ENCODE measurements around the gene ZNF12.

The ZNF12 gene

DNA sequence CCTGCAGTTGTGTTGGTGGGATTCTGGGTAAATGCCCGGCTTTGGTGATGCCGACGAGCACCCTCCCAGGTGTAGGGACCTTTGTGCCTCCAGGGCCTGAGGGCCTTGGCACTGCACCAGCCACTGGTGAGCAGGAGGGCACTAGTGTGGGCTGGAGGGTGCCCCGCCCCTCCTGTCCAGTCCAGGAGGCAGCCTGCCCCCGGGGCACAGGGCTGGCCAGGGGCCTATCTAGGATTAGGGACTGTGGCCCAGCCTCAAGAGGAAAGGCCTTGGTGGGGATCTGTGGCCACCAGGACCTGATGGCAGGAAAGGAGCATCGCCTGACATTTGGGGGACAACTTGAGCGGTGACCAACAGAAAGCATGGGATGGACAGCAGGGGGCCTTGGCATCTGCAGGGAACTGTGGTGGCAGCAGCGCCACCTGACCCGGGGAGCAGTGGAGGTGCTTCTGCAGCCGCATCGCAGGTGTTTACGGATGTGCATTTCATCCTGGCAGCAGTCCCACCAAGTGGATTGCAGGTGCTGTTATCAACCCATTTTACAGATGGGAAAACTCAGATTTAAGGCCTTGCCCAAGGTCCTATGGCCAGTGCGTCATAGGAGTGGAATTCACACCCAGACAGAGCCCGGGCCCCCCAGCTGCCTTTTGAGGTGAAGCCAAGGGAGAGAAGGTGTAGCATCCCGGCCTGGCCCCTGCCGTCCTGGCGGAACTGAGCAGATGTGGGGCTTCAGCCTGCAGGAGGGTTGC, 58.5 kb downstream of the ZNF12 start:
- H4K8ac ChIP-seq (ENCODE audit: low read depth, low read length) = no peak overlapping the region
- H3K4me1 ChIP-seq (ENCODE audit: control insufficient read depth, low read depth, low read length) = no peaks in the 10 kb centered on the region
- H3K4me3 ChIP-seq (ENCODE audit: low read length) = no peak overlapping the region
- H4K5ac ChIP-seq (ENCODE audit: low read length) = no peak overlapping the region
- H3K56ac ChIP-seq (ENCODE audit: low read length) = no peak overlapping the region
- no peak overlapping the region for H3K23ac ChIP-seq (ENCODE audit: low read length)
- H3K4me2 ChIP-seq (ENCODE audit: low read length) = no peak overlapping the region
- H3K18ac ChIP-seq (ENCODE audit: low read length) = no peak overlapping the region
- whole genome bisulfite sequencing (ENCODE audit: extremely low coverage, insufficient coverage, low lambda C conversion rate) = no CpG with 5 or more reads among the region's 17 CpGs
- H2BK15ac ChIP-seq (replicated peaks; ENCODE audit: low read depth) = no peak overlapping the region
- H2BK120ac ChIP-seq (ENCODE audit: low read depth, low read length) = no peak overlapping the region
- no peaks in the 10 kb centered on the region for H3K79me2 ChIP-seq (ENCODE audit: control insufficient read depth, insufficient read depth, low read length)
- DNase-seq = no peak
- no peak overlapping the region for H2BK5ac ChIP-seq (ENCODE audit: low read length)
- peaks cover 4% of the 10 kb centered on the region for H3K36me3 ChIP-seq (ENCODE audit: control insufficient read depth, insufficient read depth, low read length)
- H3K9ac ChIP-seq (ENCODE audit: low read length) = no peak overlapping the region
- no peak overlapping the region for H3K4ac ChIP-seq (ENCODE audit: low read depth, low read length)
- H3K27ac ChIP-seq (ENCODE audit: low read depth, low read length) = no peak overlapping the region
- H3K27me3 ChIP-seq (ENCODE audit: insufficient read depth, low read length, poor library complexity) = no peaks in the 10 kb centered on the region
- H3K79me1 ChIP-seq (ENCODE audit: low read length) = no peaks in the 10 kb centered on the region
- H2AK5ac ChIP-seq (ENCODE audit: low read length) = no peak overlapping the region

DNA sequence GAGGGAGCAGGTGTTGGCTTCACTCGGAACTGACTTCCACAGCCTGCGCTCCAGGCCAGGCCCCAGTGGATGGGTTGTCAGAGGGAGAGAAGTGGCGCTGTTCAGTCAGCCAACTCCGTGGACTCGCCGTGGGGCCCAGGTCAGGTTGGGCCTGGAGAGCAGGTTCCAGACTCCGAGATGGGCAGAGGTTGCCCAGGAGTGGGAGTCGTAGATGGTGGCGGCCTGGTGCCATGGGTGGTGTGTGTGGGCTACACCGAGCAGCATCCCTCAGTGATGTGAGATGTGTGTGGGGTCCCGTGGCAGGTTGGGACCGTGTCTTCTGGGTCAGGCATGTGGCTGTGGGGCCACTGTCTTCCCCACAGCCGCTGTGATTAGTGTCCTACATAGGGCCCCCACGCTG, 59.2 kb downstream of the ZNF12 start:
- WGBS (ENCODE audit: extremely low coverage, insufficient coverage, low lambda C conversion rate) = no CpG with 5 or more reads among the region's 14 CpGs
- Histone ChIP-seq H3K23ac (ENCODE audit: low read length) (no peak overlapping the region), H2BK5ac (ENCODE audit: low read length) (no peak overlapping the region)

DNA sequence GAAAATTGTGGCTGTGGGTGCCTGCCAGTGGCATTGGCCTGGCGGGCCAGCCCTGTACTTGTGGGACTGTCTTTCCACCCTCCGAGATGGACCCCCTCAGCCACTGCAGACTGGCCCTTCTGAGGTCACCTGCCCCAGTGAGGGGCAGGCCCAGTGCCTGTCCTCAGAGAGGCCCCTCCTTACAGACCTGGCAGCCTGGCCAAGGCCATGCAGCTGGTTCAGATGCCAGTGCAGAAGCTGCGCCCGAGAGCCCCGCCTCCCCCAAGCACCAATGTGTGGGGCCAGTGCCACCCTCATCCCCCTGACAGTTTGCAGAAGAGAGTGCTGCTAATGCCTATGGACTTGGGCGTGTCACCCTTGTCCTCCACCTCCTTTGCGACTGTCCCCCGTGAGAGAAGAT, 59.7 kb downstream of the ZNF12 start:
- no peak overlapping the region for H3K4ac ChIP-seq (ENCODE audit: low read depth, low read length)
- no peaks in the 10 kb centered on the region for H3K36me3 ChIP-seq (ENCODE audit: control insufficient read depth, insufficient read depth, low read length)
- WGBS (ENCODE audit: extremely low coverage, insufficient coverage, low lambda C conversion rate) = no CpG with 5 or more reads among the region's 8 CpGs

More for the DNA sequence above, 59.2 kb downstream of the ZNF12 start:
- H3K18ac ChIP-seq (ENCODE audit: low read length) = no peak overlapping the region
- H2AK5ac ChIP-seq (ENCODE audit: low read length) = no peak overlapping the region
- H4K8ac ChIP-seq (ENCODE audit: low read depth, low read length) = no peak overlapping the region
- H3K79me2 ChIP-seq (ENCODE audit: control insufficient read depth, insufficient read depth, low read length) = no peaks in the 10 kb centered on the region
- no peak overlapping the region for H3K9ac ChIP-seq (ENCODE audit: low read length)
- H3K56ac ChIP-seq (ENCODE audit: low read length) = no peak overlapping the region
- H3K4me3 ChIP-seq (ENCODE audit: low read length) = no peak overlapping the region
- DNase-seq = no peak
- H3K4ac ChIP-seq (ENCODE audit: low read depth, low read length) = no peak overlapping the region
- H4K5ac ChIP-seq (ENCODE audit: low read length) = no peak overlapping the region
- no peaks in the 10 kb centered on the region for H3K79me1 ChIP-seq (ENCODE audit: low read length)
- H2BK120ac ChIP-seq (ENCODE audit: low read depth, low read length) = no peak overlapping the region
- H3K36me3 ChIP-seq (ENCODE audit: control insufficient read depth, insufficient read depth, low read length) = peaks cover 2% of the 10 kb centered on the region
- no peak overlapping the region for H3K27ac ChIP-seq (ENCODE audit: low read depth, low read length)
- no peaks in the 10 kb centered on the region for H3K27me3 ChIP-seq (ENCODE audit: insufficient read depth, low read length, poor library complexity)
- no peaks in the 10 kb centered on the region for H3K4me1 ChIP-seq (ENCODE audit: control insufficient read depth, low read depth, low read length)
- H2BK15ac ChIP-seq (replicated peaks; ENCODE audit: low read depth) = no peak overlapping the region
- H3K4me2 ChIP-seq (ENCODE audit: low read length) = no peak overlapping the region

DNA sequence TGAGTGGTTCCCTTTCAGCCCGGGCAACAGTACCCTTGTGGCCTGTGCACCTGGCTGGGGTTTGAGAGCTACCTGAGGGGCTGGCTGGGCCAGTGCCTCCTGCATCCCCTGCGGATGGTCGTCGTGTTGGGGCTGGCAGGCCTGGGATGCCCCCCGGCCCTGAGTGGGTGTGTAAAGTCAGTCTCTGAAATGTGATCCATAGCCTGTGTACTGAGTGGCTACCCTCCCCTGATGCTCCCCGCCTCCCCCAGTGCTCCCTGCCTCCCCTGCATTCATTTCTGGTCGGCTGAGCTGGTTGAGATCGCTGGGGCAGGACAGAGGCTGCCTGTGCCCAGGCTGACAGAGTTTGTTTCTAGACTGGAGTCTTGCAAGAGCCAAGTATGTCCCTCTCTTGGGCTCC, 60.3 kb downstream of the ZNF12 start:
- Histone ChIP-seq H3K27ac (ENCODE audit: low read depth, low read length) (no peak overlapping the region), H2BK120ac (ENCODE audit: low read depth, low read length) (no peak overlapping the region), H3K4ac (ENCODE audit: low read depth, low read length) (no peak overlapping the region), H3K9ac (ENCODE audit: low read length) (no peak overlapping the region), H4K5ac (ENCODE audit: low read length) (no peak overlapping the region), H3K36me3 (ENCODE audit: control insufficient read depth, insufficient read depth, low read length) (no peaks in the 10 kb centered on the region), H3K4me3 (ENCODE audit: low read length) (no peak overlapping the region), H3K4me1 (ENCODE audit: control insufficient read depth, low read depth, low read length) (no peaks in the 10 kb centered on the region), H3K23ac (ENCODE audit: low read length) (no peak overlapping the region), H3K79me2 (ENCODE audit: control insufficient read depth, insufficient read depth, low read length) (no peaks in the 10 kb centered on the region), H2BK5ac (ENCODE audit: low read length) (no peak overlapping the region), H3K27me3 (ENCODE audit: insufficient read depth, low read length, poor library complexity) (no peaks in the 10 kb centered on the region), H2AK5ac (ENCODE audit: low read length) (no peak overlapping the region), H4K8ac (ENCODE audit: low read depth, low read length) (no peak overlapping the region), H3K18ac (ENCODE audit: low read length) (no peak overlapping the region), H3K56ac (ENCODE audit: low read length) (no peak overlapping the region), H2BK15ac (replicated peaks; ENCODE audit: low read depth) (no peak overlapping the region), H3K79me1 (ENCODE audit: low read length) (peaks cover 2% of the 10 kb centered on the region), H3K4me2 (ENCODE audit: low read length) (no peak overlapping the region)
- DNase-seq = no peak
- no CpG with 5 or more reads among the region's 8 CpGs for WGBS (ENCODE audit: extremely low coverage, insufficient coverage, low lambda C conversion rate)

More for the DNA sequence above, 59.7 kb downstream of the ZNF12 start:
- Histone ChIP-seq H3K18ac (ENCODE audit: low read length) (no peak overlapping the region), H2AK5ac (ENCODE audit: low read length) (no peak overlapping the region), H3K9ac (ENCODE audit: low read length) (no peak overlapping the region), H3K4me1 (ENCODE audit: control insufficient read depth, low read depth, low read length) (no peaks in the 10 kb centered on the region), H3K27me3 (ENCODE audit: insufficient read depth, low read length, poor library complexity) (no peaks in the 10 kb centered on the region), H4K8ac (ENCODE audit: low read depth, low read length) (no peak overlapping the region), H2BK5ac (ENCODE audit: low read length) (no peak overlapping the region), H3K79me2 (ENCODE audit: control insufficient read depth, insufficient read depth, low read length) (no peaks in the 10 kb centered on the region), H4K5ac (ENCODE audit: low read length) (no peak overlapping the region), H2BK15ac (replicated peaks; ENCODE audit: low read depth) (no peak overlapping the region), H3K4me2 (ENCODE audit: low read length) (no peak overlapping the region), H3K4me3 (ENCODE audit: low read length) (no peak overlapping the region), H3K27ac (ENCODE audit: low read depth, low read length) (no peak overlapping the region), H3K56ac (ENCODE audit: low read length) (no peak overlapping the region), H2BK120ac (ENCODE audit: low read depth, low read length) (no peak overlapping the region), H3K79me1 (ENCODE audit: low read length) (no peaks in the 10 kb centered on the region), H3K23ac (ENCODE audit: low read length) (no peak overlapping the region)
- no peak for DNase-seq

DNA sequence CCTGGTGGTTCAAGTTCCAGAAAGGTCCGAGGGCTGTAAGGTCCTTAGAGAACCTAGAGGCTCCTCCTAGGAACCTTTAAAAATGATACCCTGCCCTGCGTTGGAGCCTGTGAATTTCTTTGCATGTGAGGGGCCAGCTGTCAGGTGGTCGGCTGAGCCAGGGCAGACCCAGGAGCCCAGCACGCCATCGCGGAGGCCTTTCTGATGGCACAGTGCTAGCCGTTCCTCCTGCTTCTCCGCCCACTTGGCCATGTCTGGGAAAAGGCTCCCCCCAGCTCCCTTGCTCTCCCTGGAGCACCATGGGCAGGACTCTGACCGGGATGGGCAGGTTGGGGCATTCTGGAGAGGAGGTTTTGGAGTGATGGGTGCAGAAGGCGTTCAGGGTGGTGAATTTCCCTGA, 62.0 kb downstream of the ZNF12 start:
- Histone ChIP-seq H3K27ac (ENCODE audit: low read depth, low read length) (no peak overlapping the region), H3K4ac (ENCODE audit: low read depth, low read length) (no peak overlapping the region), H3K79me2 (ENCODE audit: control insufficient read depth, insufficient read depth, low read length) (no peaks in the 10 kb centered on the region), H3K4me3 (ENCODE audit: low read length) (no peak overlapping the region), H3K27me3 (ENCODE audit: insufficient read depth, low read length, poor library complexity) (no peaks in the 10 kb centered on the region), H2AK5ac (ENCODE audit: low read length) (no peak overlapping the region), H4K5ac (ENCODE audit: low read length) (no peak overlapping the region), H3K56ac (ENCODE audit: low read length) (no peak overlapping the region), H3K23ac (ENCODE audit: low read length) (no peak overlapping the region), H3K36me3 (ENCODE audit: control insufficient read depth, insufficient read depth, low read length) (no peaks in the 10 kb centered on the region), H3K18ac (ENCODE audit: low read length) (no peak overlapping the region), H4K8ac (ENCODE audit: low read depth, low read length) (no peak overlapping the region), H2BK15ac (replicated peaks; ENCODE audit: low read depth) (no peak overlapping the region), H3K9ac (ENCODE audit: low read length) (no peak overlapping the region), H3K79me1 (ENCODE audit: low read length) (peaks cover 2% of the 10 kb centered on the region), H3K4me2 (ENCODE audit: low read length) (no peak overlapping the region), H2BK5ac (ENCODE audit: low read length) (no peak overlapping the region), H3K4me1 (ENCODE audit: control insufficient read depth, low read depth, low read length) (no peaks in the 10 kb centered on the region), H2BK120ac (ENCODE audit: low read depth, low read length) (no peak overlapping the region)
- no peak for DNase-seq
- no CpG with 5 or more reads among the region's 10 CpGs for WGBS (ENCODE audit: extremely low coverage, insufficient coverage, low lambda C conversion rate)
